ENCODE measurements around the gene MT1X. TPM values are rescaled to one million over a fixed set of nuclear protein-coding genes. Genes with fewer than 3 reads are reported as not detected.

Gene MT1X
- total RNA-seq = 36.3 and 48.9 TPM in 2 replicates

DNA sequence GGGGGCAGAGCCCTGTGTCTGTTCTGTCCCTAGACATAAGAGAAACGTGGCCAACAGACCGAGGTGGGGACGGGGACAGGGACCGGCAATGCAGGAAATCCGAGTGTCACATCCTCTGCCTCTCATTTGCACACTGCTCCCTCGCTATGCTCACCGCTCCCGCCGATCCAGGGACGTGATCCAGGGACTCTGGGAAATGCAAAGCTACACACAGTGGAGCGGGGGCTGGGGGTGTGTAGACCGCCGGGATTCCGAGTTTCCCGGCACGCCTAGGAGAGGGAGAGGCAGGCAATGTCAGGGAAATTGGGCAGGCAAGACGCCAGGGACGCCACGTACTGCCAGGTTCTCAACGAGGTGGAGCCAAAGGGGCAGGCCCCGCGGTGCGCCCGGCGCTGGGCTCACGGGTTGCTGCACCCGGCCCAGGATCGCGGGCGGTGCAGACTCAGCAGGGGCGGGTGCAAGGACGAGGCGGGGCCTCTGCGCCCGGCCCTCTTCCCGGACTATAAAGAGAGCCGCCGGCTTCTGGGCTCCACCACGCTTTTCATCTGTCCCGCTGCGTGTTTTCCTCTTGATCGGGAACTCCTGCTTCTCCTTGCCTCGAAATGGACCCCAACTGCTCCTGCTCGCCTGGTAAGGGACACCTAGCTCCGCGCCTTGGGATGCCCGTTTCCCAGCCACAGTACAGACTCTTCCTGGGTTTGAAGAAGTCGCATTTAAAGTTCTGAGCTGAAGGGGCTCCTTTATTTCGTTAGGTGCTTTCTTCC is at the start of gene MT1X:
Gene MT1X, plus strand, starts transcription at position 532 of the 764 bp plus-strand sequence. Its CDS starts 71 bp downstream, at position 603.
- peak; percentile 85 for DNase-seq
- ATAC-seq (ENCODE audit: low read depth) = peak; percentile 98
- TF ChIP-seq CTCF (IDR thresholded peaks at IDR 0.05) = no peak
- H3K27ac Mint-ChIP-seq = peak within 1 kb of the TSS; percentile 84
- POLR2A ChIA-PET = interaction anchor here (0.6 to 1.8 kb wide), 9 partner anchors 14 to 188 kb away, joined by 3 to 9 read pairs (median 4); partner anchors contain the start of genes MT1F and MT2A
- peak within 1 kb of the TSS; percentile 93 for H3K4me3 Mint-ChIP-seq
- H3K4me1 Mint-ChIP-seq = peaks cover 11% of the 10 kb centered on the region
- CTCF ChIA-PET = interaction anchor here (1.8 kb wide), 1 partner anchor 20 kb away, joined by 7 read pairs; no protein-coding TSS in a partner anchor
- intact Hi-C loops (cut with micrococcal nuclease) = loop anchor here (1.0 to 5.0 kb wide), 8 partner anchors 21 to 165 kb away; partner anchors contain the start of genes MT1F, MT2A and NUP93
- H3K9me3 Mint-ChIP-seq = no peaks in the 10 kb centered on the region
- no peaks in the 10 kb centered on the region for H3K36me3 Mint-ChIP-seq (ENCODE audit: low read depth)
- peaks cover 3% of the 10 kb centered on the region for H3K27me3 Mint-ChIP-seq

- intact Hi-C loops (cut with micrococcal nuclease) = loop anchor here (5.0 to 10.0 kb wide), 2 partner anchors 39 to 302 kb away; partner anchors contain the start of gene HERPUD1
- ATAC-seq (ENCODE audit: low read depth) = no peak
Measured at GRCh38 chr16:56632848-56633365, 49.4 kb upstream of the MT1X start.

GRCh38 chr16:56633535-56633934 is 48.7 kb upstream of the MT1X start:
- intact Hi-C loops (cut with micrococcal nuclease) = loop anchor here (5.0 to 10.0 kb wide), 2 partner anchors 39 to 301 kb away; partner anchors contain the start of gene HERPUD1
- Mint-ChIP-seq H3K36me3 (ENCODE audit: low read depth) (no peaks in the 10 kb centered on the region), H3K4me1 (peaks cover 48% of the 10 kb centered on the region), H3K4me3 (no peak overlapping the region), H3K27ac (no peak overlapping the region), H3K27me3 (peaks cover 47% of the 10 kb centered on the region), H3K9me3 (no peaks in the 10 kb centered on the region)
- no peak for TF ChIP-seq CTCF (IDR thresholded peaks at IDR 0.05)
- POLR2A ChIA-PET = interaction anchor here (0.7 kb wide), 1 partner anchor 24 kb away, joined by 5 read pairs; the partner anchor contains the start of gene MT1F
- CTCF ChIA-PET = interaction anchor here (0.7 kb wide), 1 partner anchor 919 kb away, joined by 3 read pairs; no protein-coding TSS in a partner anchor
- ATAC-seq (ENCODE audit: low read depth) = no peak
- DNase-seq = no peak

More at GRCh38 chr16:56632848-56633365, 49.4 kb upstream of the MT1X start:
- peaks cover 44% of the 10 kb centered on the region for H3K27me3 Mint-ChIP-seq
- no peaks in the 10 kb centered on the region for H3K9me3 Mint-ChIP-seq
- POLR2A ChIA-PET = no interaction called here
- CTCF ChIA-PET = no interaction called here
- no peaks in the 10 kb centered on the region for H3K36me3 Mint-ChIP-seq (ENCODE audit: low read depth)
- peak overlapping the region; percentile 41 for H3K4me3 Mint-ChIP-seq
- peaks cover 45% of the 10 kb centered on the region for H3K4me1 Mint-ChIP-seq
- no peak for DNase-seq
- no peak overlapping the region for H3K27ac Mint-ChIP-seq
- TF ChIP-seq CTCF (IDR thresholded peaks at IDR 0.05) = no peak

- Mint-ChIP-seq H3K36me3 (ENCODE audit: low read depth) (no peaks in the 10 kb centered on the region), H3K4me1 (peaks cover 37% of the 10 kb centered on the region), H3K9me3 (no peaks in the 10 kb centered on the region), H3K27me3 (peaks cover 58% of the 10 kb centered on the region), H3K4me3 (peak overlapping the region; percentile 63), H3K27ac (peak overlapping the region; percentile 35)
- DNase-seq (no peak), ATAC-seq (ENCODE audit: low read depth) (no peak)
- POLR2A ChIA-PET = interaction anchor here (0.6 kb wide), 1 partner anchor 815 kb away, joined by 5 read pairs; no protein-coding TSS in a partner anchor
- intact Hi-C loops (cut with micrococcal nuclease) = loop anchor here (5.0 to 10.0 kb wide), 2 partner anchors 37 to 300 kb away; partner anchors contain the start of gene HERPUD1
- CTCF ChIA-PET = no interaction called here
- no peak for TF ChIP-seq CTCF (IDR thresholded peaks at IDR 0.05)
Measured at GRCh38 chr16:56634715-56635440, 47.4 kb upstream of the MT1X start.
